ENCODE results near the gene PSMA2.

PSMA2 gene

DNA sequence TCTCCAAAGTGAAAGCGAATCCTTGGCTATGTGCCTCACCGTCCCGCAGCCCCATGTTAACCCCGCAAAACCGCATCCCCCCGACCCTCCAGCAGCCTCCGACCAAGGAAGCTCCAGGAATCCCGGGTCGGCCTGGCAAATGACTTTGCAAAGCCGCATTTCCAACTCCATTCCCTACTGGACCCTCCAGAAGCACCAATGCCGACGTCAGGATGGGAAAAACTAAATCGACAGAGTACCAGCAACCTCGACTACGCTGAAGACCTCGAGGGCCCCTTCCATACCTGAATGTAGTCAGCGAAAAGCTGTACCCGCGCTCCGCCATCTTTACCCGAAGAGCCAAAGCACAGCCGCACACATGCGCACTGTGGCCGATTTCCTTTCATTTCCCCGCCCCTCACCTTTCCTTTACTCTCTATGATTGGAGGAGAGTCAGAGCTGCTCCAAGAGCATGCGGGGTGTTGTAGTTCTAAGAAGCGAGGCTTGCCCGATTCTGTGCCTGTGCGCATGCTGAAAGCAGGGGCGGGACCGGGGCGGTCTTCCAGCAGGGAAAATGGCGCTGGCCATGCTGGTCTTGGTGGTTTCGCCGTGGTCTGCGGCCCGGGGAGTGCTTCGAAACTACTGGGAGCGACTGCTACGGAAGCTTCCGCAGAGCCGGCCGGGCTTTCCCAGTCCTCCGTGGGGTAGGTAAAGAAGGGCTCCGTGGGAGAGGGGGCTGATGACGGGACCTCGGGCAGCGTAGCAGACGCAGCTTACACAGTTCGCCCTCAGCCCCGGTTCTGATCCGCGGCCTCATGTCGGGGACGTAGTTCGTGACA is at the start of gene PSMA2, which contains the start of gene MRPL32:
Gene PSMA2, minus strand, starts transcription at position 341 of the 818 bp plus-strand sequence. Its CDS starts 16 bp downstream, at position 325.
Gene MRPL32, plus strand, starts transcription at position 543 of the 818 bp plus-strand sequence. Its CDS starts 11 bp downstream, at position 554.
- DNase-seq: peak; percentile 99

DNA sequence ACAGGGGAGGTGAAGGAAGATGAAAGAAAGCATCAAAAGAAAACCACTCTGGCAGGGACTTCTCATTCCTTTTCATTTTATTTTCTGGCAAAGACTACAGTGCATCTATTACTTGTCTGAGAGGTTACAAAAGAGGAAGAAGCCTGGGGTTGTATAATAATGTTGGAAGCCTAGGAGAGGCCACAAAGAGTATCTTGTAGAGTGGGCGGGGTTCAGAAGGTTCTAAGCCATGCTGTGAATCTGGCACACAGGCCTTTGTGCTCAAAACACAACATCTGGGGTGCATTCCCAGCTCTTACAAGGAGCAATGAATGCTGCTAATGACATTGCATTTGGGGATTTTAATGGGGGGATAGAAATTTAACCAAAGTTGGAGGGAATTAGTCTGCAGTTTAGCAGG is 49.6 kb upstream of the PSMA2 start:
- DNase-seq: peak; percentile 9

DNA sequence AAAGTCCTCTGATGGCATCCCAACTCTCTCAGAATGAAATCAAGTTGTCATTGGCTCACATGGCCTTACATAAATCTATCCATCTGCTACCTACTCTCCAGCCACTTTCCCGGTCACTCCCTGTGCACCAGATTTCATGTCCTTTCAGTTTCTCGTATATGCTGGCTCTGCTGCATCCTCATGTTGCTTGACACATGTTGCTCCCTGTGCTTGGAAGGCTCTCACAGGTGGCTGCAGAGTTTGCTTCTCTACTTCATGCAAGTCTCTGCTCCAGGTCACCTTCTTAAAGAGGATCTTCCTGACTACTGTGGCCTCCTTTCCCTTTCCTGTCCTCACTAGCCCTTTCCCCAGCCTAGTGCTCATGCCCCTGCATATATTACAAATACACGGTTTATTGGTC is 48.5 kb upstream of the PSMA2 start:
- no peak for DNase-seq

DNA sequence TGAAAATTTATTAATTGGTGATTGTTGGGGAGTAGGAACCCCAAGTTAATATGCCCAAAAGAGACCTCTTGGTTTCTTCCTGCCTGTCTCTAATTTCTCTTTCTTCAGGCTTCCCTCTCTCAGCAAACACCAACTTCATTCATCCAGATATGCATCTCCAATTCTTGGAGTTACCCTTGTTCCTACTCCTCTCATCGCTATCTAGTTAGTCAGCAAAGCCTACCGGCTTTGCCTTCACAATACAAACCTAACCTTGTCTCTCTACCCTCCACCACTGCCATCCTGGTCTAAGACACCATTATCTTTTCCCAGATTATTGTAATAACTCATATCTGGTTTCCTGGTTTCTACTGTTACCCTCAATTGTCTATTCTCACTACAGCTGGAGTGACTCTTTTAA is 48.1 kb upstream of the PSMA2 start:
- DNase-seq: no peak

DNA sequence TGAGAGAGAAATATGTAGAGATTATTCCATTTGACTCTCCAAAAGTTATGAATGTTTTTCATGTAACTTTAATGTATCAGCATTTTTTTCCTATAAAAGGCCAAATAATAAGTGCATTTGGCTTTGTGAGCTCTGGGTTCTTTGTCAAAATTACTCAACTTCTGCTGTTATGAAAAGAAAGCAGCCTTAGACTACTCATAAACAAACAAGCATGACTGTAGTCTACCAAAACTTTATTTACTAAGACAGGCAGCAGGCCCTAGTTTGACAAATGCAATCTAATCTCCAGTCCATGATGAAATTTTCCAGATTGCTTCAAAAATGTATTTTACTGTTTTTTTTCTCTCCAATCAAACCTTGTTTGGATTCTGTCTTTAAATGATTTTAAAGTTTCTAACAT is 46.5 kb upstream of the PSMA2 start:
- DNase-seq: no peak

DNA sequence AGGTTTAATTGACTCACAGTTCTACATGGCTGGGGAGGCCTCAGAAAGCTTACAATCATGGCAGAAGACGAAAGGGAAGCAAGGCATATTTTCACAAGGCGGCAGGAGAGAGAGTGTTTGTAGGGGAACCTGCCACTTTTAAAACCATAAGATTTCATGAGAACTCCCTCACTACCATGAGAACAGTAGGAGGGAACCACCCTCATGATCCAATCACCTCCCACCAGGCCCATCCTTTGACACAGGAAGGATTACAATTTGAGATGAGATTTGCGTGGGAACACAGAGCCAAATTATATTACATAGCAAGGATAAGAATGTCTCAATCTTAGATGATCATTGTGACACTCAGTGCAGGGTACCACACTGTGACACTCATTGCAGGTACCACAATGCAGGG is 44.4 kb upstream of the PSMA2 start:
- DNase-seq: no peak

DNA sequence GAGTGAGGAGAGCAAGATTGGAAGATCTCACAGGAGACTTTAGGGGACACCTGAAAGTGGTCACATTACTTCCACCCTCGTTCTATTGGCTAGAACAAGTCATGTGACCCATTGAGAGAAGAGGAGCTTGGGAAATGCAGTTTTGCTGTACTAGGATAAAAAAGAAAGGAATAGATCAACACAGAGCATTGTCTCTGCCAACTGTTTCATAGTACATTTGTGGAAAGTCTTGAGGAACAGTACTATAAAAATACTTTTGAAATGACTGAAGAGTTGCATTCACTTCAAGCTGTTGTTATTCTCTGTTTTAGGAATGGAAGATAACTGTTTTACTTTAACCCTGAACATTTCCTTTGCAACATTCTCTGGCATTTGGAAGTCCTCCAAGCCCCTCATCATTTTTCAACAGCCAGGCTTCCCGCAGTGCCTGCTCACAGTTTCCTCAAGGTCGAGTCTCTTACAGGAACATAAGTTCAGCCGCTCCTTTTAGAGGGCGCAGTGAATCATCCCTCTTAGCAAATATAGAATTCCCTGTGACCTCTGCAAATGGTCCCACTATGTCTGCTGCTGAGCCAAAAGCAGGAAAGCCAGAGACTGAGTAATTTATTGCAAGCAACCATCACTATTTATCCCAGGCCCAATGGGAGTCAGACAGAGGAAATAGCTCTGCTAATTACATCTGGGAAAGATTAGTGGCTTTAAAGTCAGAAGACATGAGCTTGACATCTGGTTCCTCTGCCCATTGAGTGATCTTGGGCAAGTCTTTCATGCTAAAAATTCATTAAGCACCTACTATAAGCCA is 40.9 kb upstream of the PSMA2 start:
- no peak for DNase-seq

DNA sequence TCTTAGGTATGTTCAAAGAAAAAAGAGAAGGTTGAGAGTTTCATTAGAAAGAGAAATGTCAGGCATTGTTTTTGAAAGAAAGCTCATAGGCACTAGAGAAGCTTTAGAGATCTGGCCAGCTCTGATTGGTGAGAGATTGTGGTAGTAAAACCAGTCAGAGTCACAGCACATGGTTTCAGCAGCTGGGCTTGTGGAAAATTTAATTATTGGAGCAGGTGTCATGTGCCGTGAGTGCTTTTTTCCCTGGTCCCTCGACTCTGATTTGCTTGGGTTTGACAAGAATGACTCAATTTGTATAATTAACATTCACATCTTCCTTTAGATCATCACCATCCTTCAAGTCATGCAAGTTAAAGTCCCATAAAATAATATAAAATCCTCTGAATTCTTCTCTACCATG is 35.4 kb upstream of the PSMA2 start:
- no peak for DNase-seq

DNA sequence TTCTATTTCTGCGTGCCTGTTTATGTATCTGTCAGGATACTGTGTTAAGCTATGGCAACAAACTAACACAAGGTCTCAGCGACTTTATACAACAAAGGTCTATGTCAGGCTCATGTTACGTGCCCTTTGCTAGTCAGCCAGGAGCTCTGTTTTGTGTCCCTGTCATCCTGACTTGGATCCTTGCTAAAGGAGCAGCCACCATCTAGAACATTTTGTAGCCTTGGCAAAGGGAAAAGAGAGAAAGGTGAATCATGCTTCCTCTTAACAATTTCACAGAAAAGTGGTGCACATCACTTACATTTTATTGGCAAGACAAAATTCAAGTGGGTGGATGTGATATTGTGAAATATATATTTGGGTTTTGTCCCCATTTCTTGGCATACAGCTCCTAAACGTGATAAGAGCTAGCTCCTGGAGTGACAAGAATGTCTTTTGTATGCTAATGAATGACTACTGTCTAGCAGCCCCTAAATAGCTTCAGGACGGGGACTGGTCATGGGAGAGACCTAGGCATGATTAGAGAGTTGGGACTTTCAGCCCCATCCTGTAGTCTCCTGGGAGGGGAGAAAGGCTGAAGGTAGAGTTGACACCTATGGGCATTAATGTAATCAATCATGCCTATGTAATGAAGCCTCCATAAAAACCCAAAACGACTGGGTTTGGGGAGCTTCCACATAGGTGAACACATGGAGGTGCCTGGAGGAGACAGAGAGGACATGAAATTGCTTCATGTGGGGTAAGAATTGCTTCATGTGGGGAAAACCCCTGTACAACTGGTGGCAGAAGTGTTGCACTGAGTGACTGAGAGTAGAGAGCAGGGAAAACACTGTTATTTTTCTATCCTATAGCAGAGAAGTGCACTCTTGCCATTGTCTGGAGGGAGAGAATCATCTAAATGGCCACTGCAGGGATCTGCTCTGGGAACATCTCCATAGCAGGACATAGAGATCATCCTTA is 33.2 kb upstream of the PSMA2 start:
- DNase-seq: peak; percentile 40

DNA sequence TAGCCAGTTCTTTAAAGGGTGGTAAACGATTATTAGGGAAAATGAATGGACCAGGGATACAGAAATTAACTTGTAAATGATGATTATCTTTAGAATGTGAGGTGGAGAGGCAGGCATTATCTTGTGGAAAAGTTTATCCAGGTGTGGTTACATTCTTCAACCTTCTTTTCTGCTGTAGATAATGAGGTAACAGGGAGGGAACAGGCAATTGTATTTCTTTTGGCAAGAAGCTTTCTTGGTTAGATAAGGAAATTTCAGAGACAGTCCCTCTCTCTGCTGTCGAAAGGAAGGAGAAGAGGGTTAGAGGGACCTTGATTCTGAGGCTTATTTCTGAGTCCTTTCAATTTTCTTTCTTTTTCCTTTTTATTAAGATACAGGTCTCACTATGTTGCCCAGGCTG is 32.3 kb upstream of the PSMA2 start:
- DNase-seq: no peak

DNA sequence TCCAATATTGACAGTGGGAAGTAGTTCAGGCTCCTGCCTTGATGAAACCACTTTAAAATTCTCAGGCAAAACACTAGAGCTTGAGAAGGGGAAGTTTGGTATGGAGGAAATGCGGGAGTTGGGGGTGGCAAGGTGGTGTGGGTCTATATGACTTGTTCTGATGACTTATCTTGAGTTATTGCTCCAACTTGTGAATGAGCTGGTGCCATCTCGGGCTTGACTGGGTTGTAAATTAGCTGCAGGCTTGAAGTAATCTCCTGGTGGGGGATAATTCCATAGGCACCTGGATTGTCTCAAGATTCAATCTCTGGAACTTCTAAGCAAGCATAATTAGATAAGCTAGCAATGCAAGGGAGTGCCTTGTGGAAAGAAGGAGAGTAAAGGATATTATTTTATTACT is 29.2 kb upstream of the PSMA2 start:
- peak; percentile 40 for DNase-seq

DNA sequence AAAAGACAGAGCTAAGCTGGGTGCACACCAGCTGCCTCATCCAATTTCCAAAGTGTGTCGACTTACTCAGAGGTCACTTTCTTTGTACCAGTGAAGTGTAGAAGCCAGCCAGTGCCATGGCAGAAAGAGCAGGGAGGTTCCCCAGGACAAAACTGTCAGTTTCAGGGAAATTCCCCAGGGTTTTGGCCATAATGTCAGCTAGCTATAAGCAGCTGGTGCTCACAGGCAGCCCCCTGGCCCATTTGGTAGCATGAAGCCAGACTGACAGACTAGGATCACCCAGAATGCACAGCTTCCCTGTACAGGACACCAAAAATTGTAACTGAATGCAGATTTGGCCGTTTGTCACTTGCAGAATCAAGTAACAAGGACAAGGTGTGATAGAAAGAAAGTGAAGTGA is 28.8 kb upstream of the PSMA2 start:
- peak; percentile 34 for DNase-seq

DNA sequence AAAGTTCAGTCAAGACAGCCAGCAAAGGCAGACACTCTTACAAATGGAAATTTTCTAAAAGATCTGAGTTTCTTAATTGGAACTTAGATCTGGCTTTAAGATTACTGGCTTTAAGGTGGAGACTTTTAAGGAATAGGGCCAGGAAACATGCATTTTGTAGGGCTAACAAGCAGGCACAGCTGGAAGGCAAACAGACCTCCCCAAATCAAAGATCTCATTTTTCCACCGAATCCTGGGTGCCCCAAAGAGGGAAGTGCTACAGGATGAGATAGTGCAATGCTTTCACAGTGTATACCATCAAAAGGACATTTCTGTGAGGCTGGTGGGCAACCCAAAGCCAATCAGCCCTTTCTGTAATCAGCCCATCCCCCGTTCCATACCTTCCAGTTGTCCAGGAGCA is 27.6 kb upstream of the PSMA2 start:
- no peak for DNase-seq

DNA sequence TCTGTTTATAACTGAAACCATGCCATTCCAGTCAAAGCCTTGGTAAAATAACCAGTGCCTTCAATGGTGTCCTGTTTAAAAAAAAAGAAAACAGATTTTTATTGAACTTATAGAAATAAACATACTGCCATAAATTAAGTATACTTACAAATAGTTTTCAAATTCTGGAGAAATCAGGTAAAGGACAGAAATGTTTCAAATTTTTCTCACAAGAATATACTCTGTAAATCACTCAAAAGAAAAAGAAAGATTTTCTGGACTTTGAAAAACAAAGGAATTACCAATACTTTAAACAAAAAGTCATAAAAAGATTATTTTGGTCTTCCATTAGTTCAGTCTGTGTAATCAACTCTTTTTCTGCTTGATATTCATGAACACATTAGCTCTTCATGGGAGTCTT is 24.1 kb upstream of the PSMA2 start:
- DNase-seq: no peak

DNA sequence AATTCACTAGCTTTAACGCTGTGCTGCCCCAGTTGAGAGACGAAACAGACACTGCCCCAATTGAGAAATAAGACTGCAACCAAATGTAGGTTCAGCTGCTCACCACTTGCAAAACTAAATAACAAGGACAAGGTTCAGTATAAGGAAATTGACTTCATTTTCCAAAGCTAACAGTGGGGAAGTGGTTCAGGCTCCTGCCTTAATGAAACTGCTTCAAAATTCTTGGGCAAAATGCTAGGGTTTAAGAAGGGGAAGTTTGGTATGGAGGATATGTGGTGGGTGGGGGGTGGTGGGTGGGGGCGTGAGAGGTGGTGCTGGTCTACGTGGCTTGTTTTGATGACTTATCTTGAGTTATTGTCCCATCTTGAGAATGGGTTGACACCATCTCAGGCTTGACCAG is 22.0 kb upstream of the PSMA2 start:
- DNase-seq: peak; percentile 91

DNA sequence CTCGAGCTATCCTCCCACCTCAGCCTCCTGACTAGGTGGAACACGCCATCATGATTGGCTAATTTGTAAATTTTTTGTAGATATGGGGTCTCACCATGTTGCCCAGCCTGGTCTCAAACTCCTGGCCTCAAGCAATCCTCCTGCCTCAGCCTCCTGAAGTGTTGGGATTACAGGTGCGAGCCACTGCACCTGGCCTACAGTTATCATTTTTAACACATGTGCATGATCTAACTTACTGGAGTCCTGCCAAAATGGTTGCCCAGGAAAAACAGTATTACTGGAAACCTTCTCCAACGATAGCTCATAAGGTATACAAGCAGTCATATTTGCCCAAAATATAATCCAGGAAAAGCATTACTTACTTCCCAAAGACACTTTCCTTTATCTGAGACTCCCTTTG is 20.4 kb upstream of the PSMA2 start:
- DNase-seq: no peak

DNA sequence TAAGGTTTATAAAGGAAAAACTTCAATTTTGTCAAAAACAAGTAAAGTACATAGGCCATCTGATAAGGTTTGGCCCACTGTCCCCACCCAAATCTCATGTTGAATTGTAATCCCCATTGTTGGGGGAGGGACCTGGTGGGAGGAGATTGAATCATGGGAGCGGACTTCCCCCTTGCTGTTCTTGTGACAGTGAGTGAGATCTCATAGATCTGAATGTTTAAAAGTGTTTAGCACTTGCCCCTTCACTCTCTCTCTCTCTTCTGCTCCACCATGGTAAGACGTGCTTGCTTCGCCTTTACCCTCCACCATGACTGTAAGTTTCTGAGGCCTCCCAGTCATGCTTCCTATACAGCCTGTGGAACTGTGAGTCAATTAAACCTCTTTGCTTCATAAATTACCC is 18.4 kb upstream of the PSMA2 start:
- DNase-seq: no peak

DNA sequence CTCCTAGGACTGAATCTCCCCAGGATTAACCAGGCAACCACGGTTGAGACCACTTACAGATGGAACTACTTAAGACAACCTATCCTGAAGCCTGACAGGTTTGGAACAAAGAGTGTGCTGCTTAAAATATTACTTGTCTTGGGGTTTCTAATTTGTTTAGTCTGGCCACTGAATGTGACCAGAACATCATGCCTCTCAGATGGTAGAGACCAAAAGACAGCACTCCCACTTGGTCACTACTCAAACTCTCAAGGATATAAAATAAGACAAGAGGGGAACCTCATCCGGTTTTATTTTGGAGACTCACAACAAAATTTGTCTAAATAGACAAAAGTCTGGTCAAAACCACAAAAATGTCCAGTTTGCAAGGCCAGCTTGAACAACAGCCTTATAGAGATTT is 15.5 kb upstream of the PSMA2 start:
- DNase-seq: no peak

DNA sequence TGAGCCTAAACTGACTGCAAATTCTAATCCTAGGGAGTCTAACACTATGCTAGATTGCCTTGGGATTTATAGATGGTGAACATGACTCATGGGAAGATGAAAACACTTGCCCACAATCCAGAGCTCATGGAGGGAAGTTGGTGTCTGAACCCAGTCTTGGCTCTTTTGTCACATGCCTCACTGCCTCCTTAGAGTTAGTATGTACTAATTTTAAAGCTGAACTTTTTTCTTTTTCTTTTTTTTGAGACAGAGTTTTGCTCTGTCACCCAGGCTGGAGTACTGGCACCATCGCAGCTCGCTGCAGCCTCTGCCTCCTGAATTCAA is 14.6 kb upstream of the PSMA2 start:
- DNase-seq: peak; percentile 77

DNA sequence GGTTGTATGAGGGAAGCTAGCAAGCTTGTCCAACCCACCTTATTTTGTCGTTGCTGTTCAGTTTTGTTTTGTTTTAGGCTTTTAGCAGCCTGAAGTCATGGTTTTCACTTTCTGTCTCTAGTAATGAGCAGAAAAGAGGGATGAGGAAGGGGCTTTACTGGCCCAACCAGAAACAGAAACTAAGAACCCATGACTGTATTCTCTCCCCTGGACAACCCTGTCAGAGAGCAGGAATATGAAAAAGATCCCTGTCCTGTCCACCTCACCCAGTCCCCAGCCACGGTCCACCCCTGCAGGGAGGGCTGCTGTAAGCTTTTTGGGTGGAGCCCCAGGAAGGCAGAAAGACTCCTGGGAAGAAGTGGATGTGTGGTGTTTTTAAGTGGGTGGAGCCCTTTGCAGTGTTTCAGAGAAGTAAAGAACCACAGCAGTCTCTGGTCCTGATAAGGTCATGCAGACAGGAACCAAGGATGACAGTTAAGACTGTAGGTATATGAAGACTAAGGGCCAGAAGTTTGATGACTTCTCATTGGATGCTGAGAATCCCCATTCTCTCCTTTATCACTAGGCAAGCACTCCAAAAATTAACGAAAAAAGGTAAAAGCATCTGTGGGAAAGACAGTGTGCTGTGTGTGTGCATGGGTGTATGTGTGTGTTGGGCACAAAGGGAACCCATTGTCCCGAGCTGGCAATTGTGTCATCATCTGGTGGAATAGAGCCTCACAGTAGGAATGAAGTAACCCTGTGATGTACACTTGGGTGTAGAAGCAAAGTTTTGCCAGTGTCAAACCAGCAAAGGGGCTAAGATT is 14.1 kb upstream of the PSMA2 start:
- peak; percentile 88 for DNase-seq

DNA sequence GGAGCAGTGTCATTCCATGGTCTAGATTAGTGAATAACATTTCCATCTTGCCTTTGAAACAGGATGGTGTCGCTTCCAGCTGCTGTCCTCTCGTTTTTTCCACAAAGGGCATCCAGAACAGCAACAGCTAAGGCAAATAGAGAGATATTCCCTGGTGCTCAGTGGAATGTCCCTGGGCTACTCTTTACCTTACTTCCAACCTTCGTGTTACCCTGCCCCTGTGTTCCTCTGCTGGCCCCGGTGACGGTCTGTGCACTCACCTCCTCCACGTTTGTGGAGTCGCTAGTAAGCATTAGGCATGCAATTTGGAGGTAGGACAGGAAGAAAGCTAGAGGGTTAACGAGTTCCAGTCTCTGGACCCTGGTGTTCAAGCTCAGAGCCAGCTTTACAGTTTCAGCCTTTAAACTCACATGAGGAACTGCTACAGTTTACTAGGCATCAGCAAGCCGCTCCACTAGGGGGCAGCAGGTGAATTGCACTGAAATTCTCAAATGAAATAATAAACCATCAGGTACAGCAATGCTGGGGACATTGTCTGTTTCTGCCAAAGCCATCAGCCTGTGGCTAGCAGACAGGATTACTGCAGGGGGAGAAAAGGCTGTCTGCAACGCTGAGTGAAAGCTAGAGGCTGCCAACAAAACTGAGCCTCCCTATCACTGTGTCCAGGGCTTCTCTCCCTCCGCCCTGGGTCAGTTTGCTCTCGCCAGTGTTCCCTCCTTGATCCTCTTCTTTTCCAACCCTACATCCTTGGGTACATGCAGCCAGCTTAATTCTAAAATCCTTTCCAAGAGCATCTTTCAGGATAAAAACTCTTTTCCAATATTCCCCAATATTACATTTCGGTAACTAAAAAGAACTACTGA is 9.2 kb upstream of the PSMA2 start:
- DNase-seq: peak; percentile 78

Measured in inflammatory macrophage treated with lipopolysaccharide for 4 hours (primary cell).